IMR-90 (cell line): ENCODE measurements around the gene APOA4. TPM values are rescaled to one million over a fixed set of nuclear protein-coding genes. Genes with fewer than 3 reads are reported as not detected.

ENCODE experiments used
- polyA plus RNA-seq, 3 experiments: library from polyadenylated mRNA; depleted of rRNA; stranded (reverse); fragments of >200 nt; gene quantifications; 2 replicates each; pipeline ENCODE4 v1.2.3, GENCODE V29; 2012; ENCODE audit warnings: low replicate concordance in 1 of 3
- total RNA-seq: library from RNA; depleted of rRNA; stranded (reverse); fragments of >200 nt; gene quantifications from 2 replicates; pipeline ENCODE4 v1.2.3, GENCODE V29; 2012
- TF ChIP-seq, protein P1 (sequence below): conservative IDR thresholded peaks from 2 replicates; pipeline ENCODE4 v1.5.1; 2012; ENCODE audit warnings: mild to moderate bottlenecking, low read depth, low read length, improper control_type of control experiment

The APOA4 gene
- total and polyA plus RNA-seq, 2 of the 4 experiments (the other 2 are of a cell fraction): not detected

DNA sequence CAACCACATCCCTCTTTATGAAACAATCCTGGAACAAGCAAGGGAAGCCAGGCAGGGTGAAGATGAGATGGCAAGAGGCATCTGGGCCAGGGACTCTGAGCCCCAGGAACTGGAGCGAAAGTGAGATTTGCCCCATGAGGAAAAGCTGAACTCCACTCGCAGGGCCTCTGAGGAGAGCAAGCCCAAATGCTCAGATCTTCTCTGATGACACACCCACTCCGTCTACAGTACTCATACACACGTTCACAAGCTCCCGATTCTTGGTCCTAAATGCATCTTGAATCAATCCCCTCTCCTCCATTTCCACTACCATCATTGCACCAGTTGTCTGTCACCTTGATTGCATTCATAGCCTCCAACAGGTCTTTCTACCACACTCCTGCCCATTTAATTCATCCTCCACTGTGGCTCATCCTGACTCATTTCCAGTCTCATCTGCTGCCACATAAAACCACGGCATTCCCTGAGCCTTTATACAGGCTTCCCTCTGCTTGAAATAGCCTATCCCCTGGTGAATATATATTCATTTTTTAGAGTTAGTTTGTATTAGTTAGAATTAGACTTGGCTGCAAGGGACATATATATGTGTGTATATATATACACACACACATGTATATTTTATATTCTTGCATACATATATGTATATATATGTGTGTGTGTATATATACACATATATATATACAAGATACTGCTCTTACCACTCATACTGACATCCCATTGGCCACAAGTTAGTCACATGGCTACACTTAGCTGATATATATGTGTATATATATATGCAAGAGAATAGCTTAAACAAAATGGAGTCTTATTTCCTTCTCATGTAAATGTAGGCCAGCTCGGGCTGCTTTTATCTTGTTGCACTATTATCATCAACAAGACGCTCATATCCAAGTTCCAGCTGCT lies 30.0 kb downstream of the APOA4 start (continued):
- TF ChIP-seq, protein P1, sequence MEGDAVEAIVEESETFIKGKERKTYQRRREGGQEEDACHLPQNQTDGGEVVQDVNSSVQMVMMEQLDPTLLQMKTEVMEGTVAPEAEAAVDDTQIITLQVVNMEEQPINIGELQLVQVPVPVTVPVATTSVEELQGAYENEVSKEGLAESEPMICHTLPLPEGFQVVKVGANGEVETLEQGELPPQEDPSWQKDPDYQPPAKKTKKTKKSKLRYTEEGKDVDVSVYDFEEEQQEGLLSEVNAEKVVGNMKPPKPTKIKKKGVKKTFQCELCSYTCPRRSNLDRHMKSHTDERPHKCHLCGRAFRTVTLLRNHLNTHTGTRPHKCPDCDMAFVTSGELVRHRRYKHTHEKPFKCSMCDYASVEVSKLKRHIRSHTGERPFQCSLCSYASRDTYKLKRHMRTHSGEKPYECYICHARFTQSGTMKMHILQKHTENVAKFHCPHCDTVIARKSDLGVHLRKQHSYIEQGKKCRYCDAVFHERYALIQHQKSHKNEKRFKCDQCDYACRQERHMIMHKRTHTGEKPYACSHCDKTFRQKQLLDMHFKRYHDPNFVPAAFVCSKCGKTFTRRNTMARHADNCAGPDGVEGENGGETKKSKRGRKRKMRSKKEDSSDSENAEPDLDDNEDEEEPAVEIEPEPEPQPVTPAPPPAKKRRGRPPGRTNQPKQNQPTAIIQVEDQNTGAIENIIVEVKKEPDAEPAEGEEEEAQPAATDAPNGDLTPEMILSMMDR: no peak
